H9 (cell line): ENCODE data around the gene GPAT3. TPM values are rescaled to one million over a fixed set of nuclear protein-coding genes. Genes with fewer than 3 reads are reported as not detected.

Source experiments
- DNase-seq: peaks from one replicate; pipeline ENCODE4 v3.0.0-alpha.2; 2017
- H2AFZ ChIP-seq: one replicate; pipeline ENCODE4 v1.6.1; 2013; ENCODE audit warnings: mild to moderate bottlenecking, low read length, control low read depth, moderate library complexity
- H2AK5ac ChIP-seq: 2 replicates; pipeline ENCODE4 v1.6.1; 2013; ENCODE audit warnings: low read length, control low read depth, mixed read lengths; ENCODE audit not compliant: insufficient read length
- H2BK120ac ChIP-seq: one replicate; pipeline ENCODE4 v1.6.1; 2013; ENCODE audit warnings: low read depth, mild to moderate bottlenecking, low read length, control low read depth, inconsistent platforms; ENCODE audit not compliant: poor library complexity, severe bottlenecking
- H2BK12ac ChIP-seq: 2 replicates; pipeline ENCODE4 v1.6.1; 2013; ENCODE audit warnings: low read length, control low read depth, mixed read lengths, low read depth; ENCODE audit not compliant: insufficient read length
- H2BK15ac ChIP-seq: 2 replicates; pipeline ENCODE4 v1.6.1; 2013; ENCODE audit warnings: low read depth, low read length, control low read depth
- H2BK20ac ChIP-seq: one replicate; pipeline ENCODE4 v1.6.1; 2013; ENCODE audit warnings: low read depth, mild to moderate bottlenecking, low read length, control low read depth, inconsistent platforms; ENCODE audit not compliant: poor library complexity, severe bottlenecking
- H2BK5ac ChIP-seq: 2 replicates; pipeline ENCODE4 v1.6.1; 2013; ENCODE audit warnings: low read length, control low read depth, mixed read lengths; ENCODE audit not compliant: insufficient read length
- H3K14ac ChIP-seq: 2 replicates; pipeline ENCODE4 v1.6.1; 2013; ENCODE audit warnings: low read length, control low read depth; ENCODE audit not compliant: insufficient read depth
- H3K18ac ChIP-seq: 2 replicates; pipeline ENCODE4 v1.6.1; 2013; ENCODE audit warnings: low read depth, mild to moderate bottlenecking, mixed read lengths, low read length, control low read depth; ENCODE audit not compliant: insufficient read length
- H3K23ac ChIP-seq: 2 replicates; pipeline ENCODE4 v1.6.1; 2013; ENCODE audit warnings: low read length, control low read depth, mixed read lengths, low read depth; ENCODE audit not compliant: insufficient read length
- H3K23me2 ChIP-seq: 2 replicates; pipeline ENCODE4 v1.6.1; 2013; ENCODE audit warnings: low read depth, mild to moderate bottlenecking, mixed read lengths, low read length, control low read depth; ENCODE audit not compliant: insufficient read length, poor library complexity, severe bottlenecking
- H3K27ac ChIP-seq: 2 replicates; pipeline ENCODE4 v1.5.1; 2013; ENCODE audit warnings: low read length, control low read depth, mixed read lengths, low read depth; ENCODE audit not compliant: insufficient read length
- H3K27me3 ChIP-seq: 2 replicates; pipeline ENCODE4 v1.6.1; 2013; ENCODE audit warnings: low read length, control low read depth, inconsistent platforms; ENCODE audit not compliant: insufficient read depth
- H3K4ac ChIP-seq: 2 replicates; pipeline ENCODE4 v1.6.1; 2013; ENCODE audit warnings: low read depth, mild to moderate bottlenecking, control low read depth, inconsistent platforms, low read length, moderate library complexity
- H3K4me1 ChIP-seq: 2 replicates; pipeline ENCODE4 v1.6.1; 2013; ENCODE audit warnings: low read length, control low read depth, inconsistent platforms; ENCODE audit not compliant: insufficient read depth
- H3K4me2 ChIP-seq: 2 replicates; pipeline ENCODE4 v1.6.1; 2013; ENCODE audit warnings: low read length, control low read depth, mixed read lengths; ENCODE audit not compliant: insufficient read length, insufficient read depth
- H3K56ac ChIP-seq: 2 replicates; pipeline ENCODE4 v1.6.1; 2013; ENCODE audit warnings: low read depth, mild to moderate bottlenecking, mixed read lengths, low read length, control low read depth; ENCODE audit not compliant: insufficient read length
- H3K79me1 ChIP-seq: 2 replicates; pipeline ENCODE4 v1.6.1; 2013; ENCODE audit warnings: low read depth, mild to moderate bottlenecking, moderate library complexity, low read length, control low read depth, inconsistent platforms; ENCODE audit not compliant: insufficient read depth, poor library complexity, severe bottlenecking
- H3K79me2 ChIP-seq: 2 replicates; pipeline ENCODE4 v1.6.1; 2013; ENCODE audit warnings: low read length, control low read depth, inconsistent platforms; ENCODE audit not compliant: insufficient read depth
- H3K9ac ChIP-seq: 2 replicates; pipeline ENCODE4 v1.6.1; 2013; ENCODE audit warnings: low read length, control low read depth, mixed read lengths; ENCODE audit not compliant: insufficient read length; ENCODE audit errors: extremely low read depth
- H3K9me3 ChIP-seq: one replicate; pipeline ENCODE4 v1.6.1; 2013; ENCODE audit warnings: low read depth, low read length, inconsistent platforms; ENCODE audit not compliant: control insufficient read depth
- H3T11ph ChIP-seq: one replicate; pipeline ENCODE4 v1.6.1; 2013; ENCODE audit warnings: mild to moderate bottlenecking, low read length, control low read depth, inconsistent platforms
- H4K20me1 ChIP-seq: one replicate; pipeline ENCODE4 v1.6.1; 2013; ENCODE audit not compliant: control insufficient read depth, insufficient read length, insufficient read depth
- H4K5ac ChIP-seq: 2 replicates; pipeline ENCODE4 v1.6.1; 2013; ENCODE audit warnings: low read depth, mild to moderate bottlenecking, mixed read lengths, low read length, control low read depth; ENCODE audit not compliant: insufficient read length
- H4K8ac ChIP-seq: replicated peaks from 2 replicates; pipeline ENCODE4 v1.6.1; 2013; ENCODE audit warnings: low read length, control low read depth, mixed read lengths, low read depth; ENCODE audit not compliant: insufficient read length
- H4K91ac ChIP-seq: 2 replicates; pipeline ENCODE4 v1.6.1; 2013; ENCODE audit warnings: low read depth, mild to moderate bottlenecking, moderate library complexity, mixed read lengths, low read length, control low read depth; ENCODE audit not compliant: insufficient read length
- H3K27ac Mint-ChIP-seq, 3 experiments: 2 replicates in 2 of 3; 3 replicates in 1 of 3; pipeline ENCODE4 v1.8.0; 2020 to 2021; ENCODE audit warnings: mixed read lengths in 3 of 3, mild to moderate bottlenecking in 1 of 3, moderate library complexity in 1 of 3
- H3K27me3 Mint-ChIP-seq: 2 replicates; pipeline ENCODE4 v1.8.0; 2021; ENCODE audit warnings: low read depth, mild to moderate bottlenecking, moderate library complexity, mixed read lengths
- H3K36me3 Mint-ChIP-seq, 3 experiments: 2 replicates in 2 of 3; 3 replicates in 1 of 3; pipeline ENCODE4 v1.8.0; 2020 to 2021; ENCODE audit warnings: low read depth in 3 of 3, mixed read lengths in 3 of 3; ENCODE audit not compliant: insufficient read depth in 1 of 3
- H3K4me1 Mint-ChIP-seq, 2 experiments: 2 replicates each; pipeline ENCODE4 v1.8.0; 2020; ENCODE audit warnings: mixed read lengths in 2 of 2
- H3K4me3 Mint-ChIP-seq, 2 experiments: 2 replicates in 1 of 2; 3 replicates in 1 of 2; pipeline ENCODE4 v1.8.0; 2020 to 2021; ENCODE audit warnings: mild to moderate bottlenecking in 2 of 2, mixed read lengths in 2 of 2, moderate library complexity in 1 of 2
- H3K9me3 Mint-ChIP-seq, 2 experiments: 2 replicates in 1 of 2; 3 replicates in 1 of 2; pipeline ENCODE4 v1.8.0; 2020; ENCODE audit warnings: mild to moderate bottlenecking in 2 of 2, mixed read lengths in 2 of 2, moderate library complexity in 1 of 2
- CTCF ChIP-seq: fragments of 200-600 bp; sonication (generic); conservative IDR thresholded peaks from 3 replicates; pipeline ENCODE4 v1.8.0; 2021; ENCODE audit warnings: antibody characterized with exemption, mild to moderate bottlenecking
- WGBS: extraction: QIAGEN DNeasy Blood & Tissue Kit; methylation state at CpG from one replicate; pipeline ENCODE4 v1.1.7; 2013; ENCODE audit warnings: missing lambda C conversion rate, low lambda C conversion rate, mixed read lengths; ENCODE audit not compliant: insufficient read length; ENCODE audit errors: extremely low coverage; 5-methylcytosine and 5-hydroxymethylcytosine counted together
- total RNA-seq: library from RNA; stranded (reverse); gene quantifications from 2 replicates; pipeline ENCODE4 v1.2.1, GENCODE V29; 2021

GPAT3 gene
- total RNA-seq, 1 experiment from 2014 or later: 1.8 TPM

DNA sequence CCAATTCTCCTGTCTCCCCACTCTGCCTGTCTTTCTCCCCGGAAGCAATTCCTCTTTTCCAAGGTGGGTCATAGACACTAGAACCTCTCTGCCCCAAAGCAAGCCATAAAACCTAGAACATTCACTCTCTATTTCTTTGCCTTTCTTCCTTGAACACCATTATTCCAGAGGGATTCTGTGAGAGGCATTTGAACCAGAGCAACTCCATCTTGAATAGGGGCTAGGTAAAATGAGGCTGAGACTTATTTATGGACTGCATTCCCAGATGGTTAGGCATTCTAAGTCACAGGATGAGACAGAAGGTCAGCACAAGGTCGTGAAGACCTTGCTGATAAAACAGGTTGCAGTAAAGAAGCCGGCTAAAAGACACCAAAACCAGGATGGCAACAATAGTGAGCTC, 13.7 kb upstream of the GPAT3 start:
- Histone ChIP-seq H3K9me3 (no peaks in the 10 kb centered on the region), H2BK20ac (no peak overlapping the region), H3T11ph (no peak overlapping the region), H3K79me2 (no peaks in the 10 kb centered on the region), H4K5ac (no peak overlapping the region), H2BK12ac (no peak overlapping the region), H3K18ac (no peak overlapping the region), H3K27me3 (no peaks in the 10 kb centered on the region), H3K27ac (no peak overlapping the region), H3K79me1 (no peaks in the 10 kb centered on the region), H4K91ac (no peak overlapping the region), H2AFZ (no peak overlapping the region), H2BK120ac (no peak overlapping the region), H3K4me1 (no peaks in the 10 kb centered on the region), H3K56ac (no peak overlapping the region), H4K8ac (no peak overlapping the region), H3K4me2 (no peak overlapping the region), H2BK5ac (no peak overlapping the region), H3K4ac (no peak overlapping the region), H2AK5ac (no peak overlapping the region), H2BK15ac (no peak overlapping the region), H3K23ac (no peak overlapping the region), H3K9ac (no peak overlapping the region), H4K20me1 (no peaks in the 10 kb centered on the region), H3K14ac (no peak overlapping the region), H3K23me2 (no peaks in the 10 kb centered on the region)
- Mint-ChIP-seq H3K27me3 (no peaks in the 10 kb centered on the region; the same call in 1 of the 2 replicates), H3K27ac (no peak overlapping the region), H3K9me3 (peaks cover 6 to 8% of the 10 kb centered on the region in 2 experiments; a peak in 3 of 5 replicates), H3K36me3 (peaks cover 0 to 4% (median 2%) of the 10 kb centered on the region in 3 experiments; a peak in 1 of 7 replicates), H3K4me1 (no peaks in the 10 kb centered on the region), H3K4me3 (no peak overlapping the region)
- no CpG with 5 or more reads among the region's 3 CpGs for WGBS
- TF ChIP-seq CTCF: no peak
- DNase-seq: no peak
